ENCODE results near the gene PLD5.

PLD5 gene

GRCh38 chr1:242412921-242413320 lies 111.6 kb downstream of the PLD5 start:
- Histone ChIP-seq H3K4me1 (ENCODE audit: low read depth, poor library complexity, severe bottlenecking) (no peaks in the 10 kb centered on the region), H3K36me3 (ENCODE audit: insufficient read depth) (no peaks in the 10 kb centered on the region), H3K27me3 (ENCODE audit: insufficient read depth, low read depth) (no peaks in the 10 kb centered on the region), H3K79me2 (ENCODE audit: insufficient read depth, low read depth) (no peaks in the 10 kb centered on the region), H3K27ac (no peak overlapping the region), H2AFZ (ENCODE audit: low read depth) (no peak overlapping the region), H4K20me1 (ENCODE audit: insufficient read depth) (no peaks in the 10 kb centered on the region), H3K9ac (no peak overlapping the region), H3K4me3 (IDR thresholded peaks at IDR 0.05; ENCODE audit: insufficient read depth, low read depth, low read length) (no peak overlapping the region), H3K4me2 (no peak overlapping the region)
- TF ChIP-seq CTCF (conservative IDR thresholded peaks at IDR 0.05; ENCODE audit: low read depth, low read length), result no peak

- H3K27me3 ChIP-seq (ENCODE audit: insufficient read depth, low read depth), result no peaks in the 10 kb centered on the region
- H3K4me2 ChIP-seq, result no peak overlapping the region
Observed at GRCh38 chr1:242411901-242412300, 112.6 kb downstream of the PLD5 start.

DNA sequence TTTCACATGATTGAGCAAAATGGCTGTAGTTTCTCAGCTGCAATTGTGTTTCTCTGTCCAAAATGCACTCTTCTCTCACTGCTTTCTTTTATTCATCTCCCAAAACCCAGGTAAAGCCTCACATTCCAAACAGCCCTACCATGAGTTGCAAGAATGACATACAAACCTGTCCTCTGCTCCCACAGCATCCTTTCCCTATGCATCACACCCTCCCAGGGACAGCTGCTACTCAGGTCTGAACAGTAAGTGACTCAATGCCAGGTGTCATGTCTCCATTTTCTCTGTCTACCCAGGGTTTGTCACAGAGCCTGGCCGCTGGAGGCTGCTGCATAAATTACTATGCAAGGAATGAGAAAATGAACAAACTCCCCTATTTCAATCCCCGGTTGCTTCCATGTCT lies 118.5 kb downstream of the PLD5 start:
- H3K4me2 ChIP-seq, result no peak overlapping the region
- no peak overlapping the region for H3K9ac ChIP-seq
- no peaks in the 10 kb centered on the region for H3K4me1 ChIP-seq (ENCODE audit: low read depth, poor library complexity, severe bottlenecking)
- no peaks in the 10 kb centered on the region for H3K36me3 ChIP-seq (ENCODE audit: insufficient read depth)
- TF ChIP-seq CTCF (conservative IDR thresholded peaks at IDR 0.05; ENCODE audit: low read depth, low read length), result no peak
- H4K20me1 ChIP-seq (ENCODE audit: insufficient read depth), result no peaks in the 10 kb centered on the region
- no peak overlapping the region for H3K4me3 ChIP-seq (IDR thresholded peaks at IDR 0.05; ENCODE audit: insufficient read depth, low read depth, low read length)
- H3K79me2 ChIP-seq (ENCODE audit: insufficient read depth, low read depth), result no peaks in the 10 kb centered on the region
- no peak overlapping the region for H3K27ac ChIP-seq
- no peaks in the 10 kb centered on the region for H3K27me3 ChIP-seq (ENCODE audit: insufficient read depth, low read depth)
- no peak overlapping the region for H2AFZ ChIP-seq (ENCODE audit: low read depth)

More at GRCh38 chr1:242411901-242412300, 112.6 kb downstream of the PLD5 start:
- no peak overlapping the region for H2AFZ ChIP-seq (ENCODE audit: low read depth)
- TF ChIP-seq CTCF (conservative IDR thresholded peaks at IDR 0.05; ENCODE audit: low read depth, low read length), result no peak
- no peaks in the 10 kb centered on the region for H3K36me3 ChIP-seq (ENCODE audit: insufficient read depth)
- no peak overlapping the region for H3K9ac ChIP-seq
- H4K20me1 ChIP-seq (ENCODE audit: insufficient read depth), result no peaks in the 10 kb centered on the region
- no peaks in the 10 kb centered on the region for H3K79me2 ChIP-seq (ENCODE audit: insufficient read depth, low read depth)
- no peak overlapping the region for H3K4me3 ChIP-seq (IDR thresholded peaks at IDR 0.05; ENCODE audit: insufficient read depth, low read depth, low read length)
- no peaks in the 10 kb centered on the region for H3K4me1 ChIP-seq (ENCODE audit: low read depth, poor library complexity, severe bottlenecking)
- no peak overlapping the region for H3K27ac ChIP-seq

GRCh38 chr1:242404296-242404695 lies 120.2 kb downstream of the PLD5 start:
- Histone ChIP-seq H3K9ac (no peak overlapping the region), H3K4me3 (IDR thresholded peaks at IDR 0.05; ENCODE audit: insufficient read depth, low read depth, low read length) (no peak overlapping the region), H3K27ac (no peak overlapping the region), H3K4me1 (ENCODE audit: low read depth, poor library complexity, severe bottlenecking) (no peaks in the 10 kb centered on the region), H2AFZ (ENCODE audit: low read depth) (no peak overlapping the region), H4K20me1 (ENCODE audit: insufficient read depth) (no peaks in the 10 kb centered on the region), H3K36me3 (ENCODE audit: insufficient read depth) (no peaks in the 10 kb centered on the region), H3K79me2 (ENCODE audit: insufficient read depth, low read depth) (no peaks in the 10 kb centered on the region), H3K27me3 (ENCODE audit: insufficient read depth, low read depth) (no peaks in the 10 kb centered on the region), H3K4me2 (no peak overlapping the region)
- TF ChIP-seq CTCF (conservative IDR thresholded peaks at IDR 0.05; ENCODE audit: low read depth, low read length), result no peak

Data from KMS-11 (cell line).